ENCODE measurements around the gene INHBB.

The INHBB gene

DNA sequence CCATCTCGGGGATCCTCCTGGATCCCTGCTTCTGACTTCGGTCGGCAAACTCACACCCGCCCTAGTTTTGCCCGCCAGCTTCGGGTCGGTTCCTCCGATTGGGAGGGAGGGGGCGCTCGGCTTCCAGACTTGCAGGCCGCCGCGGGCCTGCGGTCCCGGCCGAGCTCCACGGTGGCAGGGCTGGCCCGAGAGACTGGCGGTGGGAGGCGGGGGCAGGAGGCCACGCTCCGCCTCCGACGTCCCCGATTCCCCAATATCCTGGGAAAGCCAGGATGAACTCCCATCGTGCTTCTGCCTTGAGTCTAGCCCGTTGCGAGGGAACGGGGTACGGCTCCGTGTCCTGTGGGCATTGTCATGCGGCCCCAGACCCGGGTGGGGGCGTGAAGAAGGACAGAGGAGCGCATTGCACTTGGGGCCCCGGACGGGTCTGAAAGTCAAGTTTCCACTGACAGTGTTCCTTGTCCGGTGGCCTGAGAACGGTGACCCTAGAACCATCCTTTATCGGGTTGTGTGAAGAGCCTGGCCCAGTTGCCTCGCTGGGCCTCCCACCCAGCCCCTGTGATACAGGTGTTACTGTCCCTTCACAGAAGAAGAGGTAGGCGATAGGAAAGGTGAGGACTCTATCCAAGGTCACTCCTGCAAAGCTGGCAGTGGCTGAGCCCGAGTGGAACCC, 2.4 kb upstream of the INHBB start:
- DNase-seq: peak; percentile 86

DNA sequence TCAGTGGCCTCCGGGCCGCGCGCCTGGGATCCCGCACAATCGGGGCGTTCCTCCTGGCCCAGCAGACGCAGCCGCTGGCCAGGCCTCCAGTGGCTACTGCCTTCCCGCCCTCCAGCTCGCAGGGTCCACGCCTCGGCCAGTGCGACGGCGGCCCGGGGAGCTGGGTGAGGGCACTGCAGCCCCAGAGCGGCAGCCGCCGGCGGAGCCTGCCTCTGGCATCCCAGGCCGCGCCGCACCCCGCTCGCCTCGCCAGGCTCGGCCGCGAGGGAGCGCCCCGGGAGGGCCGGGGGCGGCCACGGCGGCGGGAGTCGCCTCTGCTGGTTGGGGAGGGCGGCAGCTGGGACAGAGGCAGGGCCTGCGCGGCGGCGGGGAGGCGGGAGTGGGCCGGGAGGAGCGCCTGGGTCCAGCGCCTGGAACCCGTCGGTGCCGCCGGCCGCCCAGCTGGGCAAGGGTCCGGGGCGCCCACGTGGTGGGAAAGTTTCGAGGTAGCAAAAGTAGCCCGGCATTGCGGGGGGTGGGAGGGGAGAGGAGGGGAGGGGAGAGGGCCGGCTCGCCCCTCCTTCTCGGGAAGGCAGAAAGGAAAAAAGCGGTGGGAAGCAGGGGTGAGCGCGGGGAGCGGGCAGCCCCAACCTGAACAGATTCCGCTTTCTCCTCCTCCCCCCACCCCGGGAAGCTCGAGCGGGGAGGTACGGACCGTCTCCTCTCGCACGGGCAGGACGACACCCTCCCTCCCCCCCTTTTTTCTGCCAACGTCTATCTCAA, 1.5 kb upstream of the INHBB start:
- DNase-seq: no peak

DNA sequence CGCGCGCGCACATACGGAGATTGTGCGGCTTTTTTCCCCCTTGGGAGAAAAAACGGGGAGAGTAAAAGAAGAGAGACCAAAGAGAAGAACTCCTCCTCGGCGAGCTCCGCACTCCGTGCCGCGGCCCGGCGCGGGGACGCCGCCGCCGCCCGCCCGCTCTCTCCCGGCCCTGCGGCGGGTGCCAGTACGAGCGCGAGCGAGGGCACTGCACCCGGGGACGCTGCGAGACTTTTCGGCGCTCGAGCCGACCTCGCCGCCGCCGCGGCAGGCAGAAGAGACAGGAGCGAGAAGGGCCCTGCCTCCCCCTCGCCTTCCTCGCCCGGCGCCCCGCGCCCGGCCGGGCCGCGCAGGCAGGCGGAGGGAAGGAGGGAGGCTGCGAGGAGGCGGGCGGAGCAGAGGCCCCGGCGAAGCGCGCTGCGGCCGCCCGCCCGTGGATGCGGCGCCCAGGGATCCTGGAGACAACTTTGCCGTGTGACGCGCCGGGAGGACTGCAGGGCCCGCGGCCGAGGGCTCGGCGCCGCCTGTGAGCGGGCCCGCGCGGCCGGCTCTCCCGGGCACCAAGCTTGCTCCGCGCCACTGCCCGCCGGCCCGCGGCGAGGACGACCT, 857 bp upstream of the INHBB start:
- no peak for DNase-seq

DNA sequence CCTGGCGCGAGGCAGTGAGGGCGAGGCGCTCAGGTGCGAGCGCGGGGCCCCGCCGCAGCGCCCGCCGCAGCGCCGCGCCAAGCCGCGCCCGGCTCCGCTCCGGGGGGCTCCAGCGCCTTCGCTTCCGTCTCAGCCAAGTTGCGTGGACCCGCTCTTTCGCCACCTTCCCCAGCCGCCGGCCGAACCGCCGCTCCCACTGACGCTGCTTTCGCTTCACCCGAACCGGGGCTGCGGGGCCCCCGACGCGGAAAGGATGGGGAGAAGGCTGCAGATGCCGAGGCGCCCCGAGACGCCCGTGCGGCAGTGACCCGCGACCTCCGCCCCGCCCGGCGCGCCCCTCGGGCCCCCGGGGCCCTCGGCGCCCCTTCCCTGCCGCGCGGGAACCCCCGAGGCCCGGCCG, 328 bp upstream of the INHBB start:
- DNase-seq: no peak

DNA sequence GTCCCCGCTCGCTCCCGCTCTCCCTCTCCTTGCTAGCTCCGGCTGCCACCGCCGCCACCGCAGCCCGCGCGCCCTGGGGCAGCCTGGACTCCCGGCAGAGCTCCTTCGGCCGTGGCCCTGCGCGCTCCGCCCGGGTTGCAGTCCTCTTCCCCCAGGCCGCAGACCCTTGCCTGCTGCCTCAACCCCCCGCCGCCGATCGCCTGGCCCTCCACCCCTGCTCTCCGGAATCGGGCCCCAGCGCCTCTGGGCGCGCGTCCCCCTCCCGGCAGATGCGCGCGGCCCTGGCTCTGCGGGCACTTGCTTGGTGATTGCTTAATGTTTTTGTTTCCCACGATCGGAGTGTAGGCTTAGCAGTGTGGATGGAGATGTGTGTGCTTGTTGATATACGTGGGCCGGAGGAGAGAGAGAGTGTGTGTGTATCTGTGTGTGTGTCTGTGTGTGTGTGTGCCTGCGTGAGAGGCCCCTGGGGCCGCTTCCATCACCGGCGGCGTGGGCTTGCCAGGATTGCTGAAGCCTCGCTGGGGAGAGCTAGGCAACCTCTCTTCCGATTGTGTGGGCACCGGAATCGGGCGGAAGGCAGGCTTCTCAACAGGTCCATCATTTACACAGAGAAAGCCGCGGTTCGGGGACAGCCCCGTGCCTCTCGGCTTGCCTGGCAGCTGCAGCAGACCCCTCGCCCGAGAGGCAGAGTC, 877 bp downstream of the INHBB start:
- DNase-seq: peak; percentile 34

DNA sequence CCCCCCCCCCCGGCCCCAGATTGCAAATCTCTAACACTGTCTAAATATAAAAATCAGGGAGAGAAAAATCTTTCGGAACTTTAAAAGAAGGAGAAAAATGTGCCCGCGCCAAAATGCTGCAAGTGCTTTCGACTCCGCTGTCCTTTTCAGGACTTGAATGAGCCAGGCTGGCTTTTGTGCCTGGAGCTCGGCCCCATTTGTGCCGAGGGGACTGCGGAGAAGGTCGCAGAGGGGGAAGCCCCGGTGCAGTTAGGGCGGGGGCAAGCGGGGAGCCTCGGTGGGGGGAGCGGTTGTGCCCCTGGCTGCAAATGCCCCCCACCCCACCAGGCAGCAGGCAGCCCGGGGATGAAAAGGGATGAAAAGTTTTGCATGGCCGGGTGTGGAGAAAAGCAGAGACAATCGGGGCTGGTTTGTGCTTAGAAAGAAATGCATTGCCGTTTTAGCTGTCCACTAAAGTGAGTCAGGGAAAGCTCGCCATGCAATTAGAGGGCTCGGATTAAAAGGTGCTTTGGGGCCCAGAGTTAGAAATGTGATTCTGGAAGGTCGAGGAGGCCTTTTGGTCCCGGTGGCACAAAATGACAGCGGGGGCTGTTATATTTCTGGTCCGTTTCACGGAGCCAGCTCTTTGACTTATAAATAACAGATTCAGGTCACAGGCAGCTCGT, 1.6 kb downstream of the INHBB start:
- DNase-seq: peak; percentile 29

DNA sequence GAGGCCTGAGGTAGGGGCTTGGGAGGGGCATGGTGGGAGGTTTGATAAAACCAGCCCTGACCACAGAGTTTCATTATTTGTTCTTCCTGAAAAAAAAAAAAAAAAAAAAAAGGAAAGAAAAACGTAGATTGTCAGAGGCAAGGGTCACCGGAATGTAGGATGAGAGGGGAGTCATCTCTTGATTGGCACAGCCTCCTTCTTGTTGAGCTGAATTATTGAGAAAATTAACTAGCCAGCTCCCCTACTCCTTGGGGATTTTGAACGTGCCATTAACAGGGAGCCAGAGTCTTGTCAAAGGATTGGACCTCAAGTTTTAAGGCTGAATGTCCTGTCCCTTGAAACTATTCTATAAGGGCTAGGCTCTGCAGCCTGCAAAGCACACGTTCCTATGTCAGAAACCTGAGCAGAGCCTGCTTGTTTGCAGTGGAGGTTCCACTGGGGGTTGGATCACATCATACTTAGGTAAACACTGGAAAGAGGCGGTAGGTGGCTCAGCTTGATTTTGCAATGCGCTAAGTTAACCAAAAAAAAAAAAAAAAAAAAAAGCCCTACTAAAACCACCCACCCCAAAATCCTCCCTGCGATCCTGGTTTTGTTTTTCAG, 2.3 kb downstream of the INHBB start:
- DNase-seq: no peak

DNA sequence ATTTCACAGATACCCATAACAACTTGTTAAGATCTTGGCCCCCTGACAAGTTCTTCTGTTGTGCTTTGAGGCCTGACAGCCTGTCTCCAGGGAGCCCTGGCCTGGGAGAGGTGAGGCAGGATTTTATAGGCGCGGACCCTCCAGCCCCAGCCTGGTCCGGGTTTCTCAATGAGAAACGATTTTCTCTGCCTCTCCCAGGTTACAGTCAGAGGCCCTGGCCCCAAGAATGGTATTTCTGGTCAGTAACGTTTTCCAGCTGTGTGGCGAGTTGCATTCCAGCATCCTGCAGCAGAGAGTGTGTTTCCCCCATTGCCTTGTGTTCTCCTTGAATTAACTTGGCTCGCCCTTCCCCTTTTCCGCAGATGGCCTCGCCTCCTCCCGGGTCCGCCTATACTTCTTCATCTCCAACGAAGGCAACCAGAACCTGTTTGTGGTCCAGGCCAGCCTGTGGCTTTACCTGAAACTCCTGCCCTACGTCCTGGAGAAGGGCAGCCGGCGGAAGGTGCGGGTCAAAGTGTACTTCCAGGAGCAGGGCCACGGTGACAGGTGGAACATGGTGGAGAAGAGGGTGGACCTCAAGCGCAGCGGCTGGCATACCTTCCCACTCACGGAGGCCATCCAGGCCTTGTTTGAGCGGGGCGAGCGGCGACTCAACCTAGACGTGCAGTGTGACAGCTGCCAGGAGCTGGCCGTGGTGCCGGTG, 3.0 kb downstream of the INHBB start:
- peak; percentile 50 for DNase-seq

DNA sequence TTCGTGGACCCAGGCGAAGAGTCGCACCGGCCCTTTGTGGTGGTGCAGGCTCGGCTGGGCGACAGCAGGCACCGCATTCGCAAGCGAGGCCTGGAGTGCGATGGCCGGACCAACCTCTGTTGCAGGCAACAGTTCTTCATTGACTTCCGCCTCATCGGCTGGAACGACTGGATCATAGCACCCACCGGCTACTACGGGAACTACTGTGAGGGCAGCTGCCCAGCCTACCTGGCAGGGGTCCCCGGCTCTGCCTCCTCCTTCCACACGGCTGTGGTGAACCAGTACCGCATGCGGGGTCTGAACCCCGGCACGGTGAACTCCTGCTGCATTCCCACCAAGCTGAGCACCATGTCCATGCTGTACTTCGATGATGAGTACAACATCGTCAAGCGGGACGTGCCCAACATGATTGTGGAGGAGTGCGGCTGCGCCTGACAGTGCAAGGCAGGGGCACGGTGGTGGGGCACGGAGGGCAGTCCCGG, 3.5 kb downstream of the INHBB start:
- no peak for DNase-seq

DNA sequence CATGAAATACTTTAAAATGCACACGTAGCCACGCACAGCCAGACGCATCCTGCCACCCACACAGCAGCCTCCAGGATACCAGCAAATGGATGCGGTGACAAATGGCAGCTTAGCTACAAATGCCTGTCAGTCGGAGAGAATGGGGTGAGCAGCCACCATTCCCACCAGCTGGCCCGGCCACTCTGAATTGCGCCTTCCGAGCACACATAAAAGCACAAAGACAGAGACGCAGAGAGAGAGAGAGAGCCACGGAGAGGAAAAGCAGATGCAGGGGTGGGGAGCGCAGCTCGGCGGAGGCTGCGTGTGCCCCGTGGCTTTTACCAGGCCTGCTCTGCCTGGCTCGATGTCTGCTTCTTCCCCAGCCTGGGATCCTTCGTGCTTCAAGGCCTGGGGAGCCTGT, 4.1 kb downstream of the INHBB start:
- DNase-seq: no peak

DNA sequence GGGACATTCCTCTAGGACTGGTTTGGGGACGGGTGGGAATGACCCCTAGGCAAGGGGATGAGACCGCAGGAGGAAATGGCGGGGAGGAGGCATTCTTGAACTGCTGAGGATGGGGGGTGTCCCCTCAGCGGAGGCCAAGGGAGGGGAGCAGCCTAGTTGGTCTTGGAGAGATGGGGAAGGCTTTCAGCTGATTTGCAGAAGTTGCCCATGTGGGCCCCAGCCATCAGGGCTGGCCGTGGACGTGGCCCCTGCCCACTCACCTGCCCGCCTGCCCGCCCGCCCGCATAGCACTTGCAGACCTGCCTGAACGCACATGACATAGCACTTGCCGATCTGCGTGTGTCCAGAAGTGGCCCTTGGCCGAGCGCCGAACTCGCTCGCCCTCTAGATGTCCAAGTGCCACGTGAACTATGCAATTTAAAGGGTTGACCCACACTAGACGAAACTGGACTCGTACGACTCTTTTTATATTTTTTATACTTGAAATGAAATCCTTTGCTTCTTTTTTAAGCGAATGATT, 4.9 kb downstream of the INHBB start:
- DNase-seq: no peak

DNA sequence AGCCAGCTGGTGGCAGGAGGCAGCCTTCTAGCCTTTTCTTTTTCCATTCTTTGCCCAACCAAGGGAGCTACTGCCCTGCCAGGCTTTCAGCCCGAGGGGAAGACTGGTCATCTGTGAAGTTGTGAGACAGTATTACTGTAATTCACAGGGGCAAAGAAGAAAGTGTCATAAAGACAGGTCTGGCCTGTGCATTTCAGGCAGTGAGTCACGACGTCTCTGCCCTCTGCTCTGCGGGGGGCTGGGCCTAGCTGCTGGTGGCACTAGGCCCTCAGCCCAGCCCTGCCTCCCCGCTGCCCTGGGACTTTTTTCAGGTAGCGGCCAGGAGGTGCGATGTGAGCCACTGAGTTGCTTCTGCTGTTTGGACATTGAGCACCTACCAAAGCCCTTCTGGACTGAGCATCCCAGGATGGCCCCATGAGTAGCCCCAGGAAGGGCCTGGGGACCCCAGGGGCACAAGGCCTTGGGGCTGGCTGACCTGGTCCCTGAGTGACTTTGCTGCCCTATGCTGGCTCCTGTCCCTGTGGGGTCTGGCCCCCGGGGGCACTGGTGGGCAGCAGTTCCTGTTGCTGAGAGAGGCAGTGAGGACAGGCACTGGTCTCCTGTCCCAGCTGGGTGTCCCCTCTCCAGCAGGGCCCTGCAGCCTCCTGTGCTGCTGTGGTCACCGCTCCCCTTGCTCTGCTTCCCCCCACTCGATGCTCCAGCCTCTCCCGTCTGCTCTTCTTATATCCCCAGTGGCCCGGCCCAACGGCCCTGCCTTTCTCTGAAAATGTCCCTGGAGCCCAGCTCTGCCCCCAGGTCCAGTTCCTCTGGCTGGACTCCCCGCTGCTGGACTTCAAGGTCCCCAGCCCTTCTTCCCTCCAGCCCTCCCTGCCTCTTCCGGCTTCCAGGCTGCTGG, 7.0 kb downstream of the INHBB start:
- DNase-seq: no peak

DNA sequence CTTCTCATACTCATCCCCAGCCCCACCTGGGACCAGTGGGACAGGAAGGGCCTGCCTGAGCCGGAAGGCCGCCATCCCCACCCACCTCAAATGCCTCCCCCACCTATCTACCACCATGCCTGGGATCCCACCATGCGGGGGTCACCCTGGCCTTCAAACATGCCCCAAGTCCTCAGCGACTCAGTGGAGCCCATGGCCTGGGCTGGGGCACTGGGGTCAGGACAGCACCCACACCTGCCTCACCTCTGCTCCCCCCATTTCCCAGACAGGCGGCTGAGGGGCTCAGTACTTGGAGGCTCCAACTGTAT, 7.6 kb downstream of the INHBB start:
- no peak for DNase-seq

DNA sequence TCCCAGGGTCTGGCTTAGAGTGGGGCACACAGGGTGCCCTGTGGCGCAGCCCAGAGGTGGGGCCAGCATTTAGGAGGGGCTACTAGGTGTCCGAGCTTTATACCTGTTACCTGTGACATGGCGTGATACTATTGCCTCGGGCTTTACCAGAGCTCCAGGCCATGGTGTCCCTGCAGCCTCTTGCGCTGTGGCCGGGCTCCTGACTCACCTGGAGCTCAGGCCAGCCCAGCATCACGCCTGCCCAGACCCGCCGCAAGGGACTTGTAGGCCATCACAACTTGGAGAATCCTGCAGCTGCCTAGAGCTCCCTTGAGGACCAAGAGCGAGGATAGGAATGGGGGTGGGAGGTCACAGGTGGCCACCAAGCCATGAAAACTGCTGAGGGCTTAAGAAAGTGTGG, 8.0 kb downstream of the INHBB start:
- DNase-seq: no peak

DNA sequence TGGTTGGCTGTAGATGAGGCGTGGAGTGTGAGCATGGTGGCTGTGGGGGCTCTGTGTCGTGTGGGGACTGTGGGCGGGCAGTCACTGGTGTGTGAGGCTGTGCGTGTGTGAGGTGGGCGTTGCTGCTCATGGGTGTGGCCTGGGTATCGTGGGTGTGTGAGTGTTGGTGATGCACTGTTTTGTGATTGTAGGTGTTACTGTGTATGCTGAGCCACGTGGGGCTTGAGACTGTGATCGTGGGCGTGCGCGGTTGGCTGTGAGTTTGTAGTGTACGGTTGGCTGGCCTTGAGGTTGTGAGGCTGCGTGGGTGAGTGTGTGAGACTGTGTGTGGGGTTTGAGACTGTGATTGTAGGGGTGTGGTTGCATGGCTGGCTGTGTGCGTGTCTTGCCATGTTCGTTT, 8.5 kb downstream of the INHBB start:
- DNase-seq: no peak

DNA sequence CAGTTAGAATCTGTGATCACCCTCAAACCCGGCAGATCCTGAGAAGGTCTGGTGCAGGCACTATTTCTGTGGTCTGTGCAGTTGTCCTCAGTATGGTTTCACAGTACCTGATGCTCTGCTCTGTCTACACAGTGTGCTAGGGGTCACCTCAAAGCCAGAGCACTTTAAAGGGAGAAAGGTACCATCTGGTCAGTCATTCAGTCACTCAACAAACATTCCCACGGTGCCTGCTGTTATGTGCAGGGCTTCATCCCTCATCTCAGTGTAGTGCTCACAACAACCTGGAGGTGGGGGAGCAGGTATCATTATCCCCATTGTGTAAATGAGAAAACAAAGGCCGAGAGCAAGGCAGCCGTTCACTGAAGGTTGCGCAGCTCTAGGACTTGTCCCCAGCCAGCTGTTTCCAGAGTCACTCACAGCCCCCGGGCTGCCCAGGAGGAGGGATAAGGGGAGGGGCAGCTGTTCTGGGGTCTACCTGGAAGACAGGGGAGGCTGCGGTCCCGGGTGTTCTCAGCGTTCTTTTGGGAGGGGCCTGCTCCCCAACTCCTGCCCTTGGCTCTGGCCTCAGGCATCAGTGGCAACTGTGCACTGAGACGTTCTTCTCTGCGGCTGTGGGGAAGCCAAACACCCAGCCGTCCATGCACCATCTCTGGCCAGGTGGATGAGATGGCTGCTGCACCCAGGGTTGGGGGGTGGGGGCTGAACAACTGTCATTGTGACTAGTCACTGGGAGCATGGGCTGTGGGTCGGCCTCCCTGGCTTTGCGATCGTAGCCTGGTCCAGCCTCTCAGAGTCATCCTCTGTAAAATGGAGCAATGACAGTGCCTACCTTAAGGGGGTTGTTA, 9.2 kb downstream of the INHBB start:
- DNase-seq: no peak

DNA sequence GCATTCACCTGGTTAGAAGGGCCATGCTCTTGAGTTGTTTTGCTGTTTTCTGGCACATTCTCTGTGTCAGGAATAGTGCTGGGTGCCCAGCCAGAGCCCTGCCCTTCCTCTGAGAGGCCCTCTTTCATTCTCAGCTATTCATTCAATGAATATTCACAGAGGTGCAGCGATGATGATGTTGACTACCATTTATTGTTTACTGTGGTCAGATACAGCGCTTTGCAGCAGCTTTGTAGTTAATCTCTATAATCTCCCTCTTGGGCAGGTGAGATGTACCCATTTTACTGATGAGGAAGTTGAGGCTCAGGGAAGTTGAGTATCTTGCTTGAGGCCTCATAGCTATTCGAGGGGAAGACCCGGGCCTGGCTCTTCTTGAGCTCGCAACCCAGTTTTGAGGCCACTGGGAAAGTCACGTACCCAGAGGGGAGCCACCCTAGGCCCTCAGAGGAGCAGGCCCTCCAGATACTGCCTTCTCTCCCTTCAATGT, 9.9 kb downstream of the INHBB start:
- no peak for DNase-seq

DNA sequence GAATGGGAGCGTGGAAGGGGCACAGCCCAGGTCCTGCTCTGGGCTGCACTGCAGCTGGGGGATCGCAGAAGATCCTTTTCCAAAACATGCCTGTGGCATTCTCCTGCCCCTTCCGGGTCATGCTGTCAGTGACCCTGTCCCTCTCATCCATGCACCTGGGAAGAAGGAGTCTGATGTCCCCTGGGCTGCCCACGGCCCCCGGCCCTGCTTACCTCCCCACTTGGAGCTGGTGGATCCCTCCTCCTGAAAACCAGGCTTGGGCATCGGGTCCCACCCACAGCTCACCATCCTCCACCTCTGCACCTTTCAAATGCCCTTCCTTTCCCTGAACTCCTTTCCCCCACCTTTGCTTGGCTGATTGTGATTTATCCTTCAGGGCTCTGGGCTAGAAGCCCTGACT, 11.8 kb downstream of the INHBB start:
- DNase-seq: no peak

DNA sequence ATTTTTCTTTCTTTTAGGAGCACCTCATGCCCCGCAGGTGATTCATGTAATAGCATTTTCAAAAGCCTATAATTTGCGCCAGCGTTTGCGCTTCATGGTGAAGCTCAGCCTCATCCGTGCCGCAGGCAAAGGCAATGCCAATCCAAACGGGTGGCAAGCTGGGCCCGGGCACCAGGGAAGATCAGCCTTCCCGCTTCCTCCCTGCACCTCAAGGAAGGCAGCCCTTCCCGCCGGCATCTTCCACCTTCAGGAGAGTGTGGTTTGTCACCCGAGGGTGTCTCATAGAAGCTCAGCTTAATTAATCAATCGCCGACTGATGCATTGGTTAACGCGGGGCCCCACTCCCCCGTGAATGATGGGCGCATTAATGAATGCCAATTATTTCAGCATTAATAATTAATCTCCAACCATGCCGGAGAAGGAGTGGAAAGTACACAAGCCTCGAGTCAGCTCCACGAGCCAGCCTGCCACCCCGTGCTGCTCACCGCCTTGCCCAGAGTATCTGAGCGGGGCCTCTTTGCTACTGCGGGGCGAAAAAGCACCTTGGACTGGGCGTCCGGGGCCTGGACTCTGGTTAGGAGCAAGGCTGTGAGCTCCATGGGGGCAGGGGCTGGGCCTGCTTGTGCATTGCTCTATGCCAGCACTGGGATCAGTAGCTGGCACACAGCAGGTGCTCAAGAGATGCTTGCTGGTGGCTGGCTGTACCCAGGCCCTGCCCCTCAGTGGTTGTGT, 13.0 kb downstream of the INHBB start:
- no peak for DNase-seq

Data from left hindlimb (tissue), 1 donor.